HepG2 (cell line): Measurements from ENCODE around the gene NFS1. TPM values are rescaled to one million over a fixed set of nuclear protein-coding genes. Genes with fewer than 3 reads are reported as not detected.
A peak's percentile ranks its signal among the peaks of the same experiment; 100 is the strongest.

ENCODE experiments used
- ELF1 ChIP-seq: sonication (generic); formaldehyde crosslinking; IDR thresholded peaks from 2 replicates; pipeline ENCODE4 v1.4.0; 2020; ENCODE audit warnings: missing genetic modification reagents
- FOSL1 ChIP-seq: sonication (generic); formaldehyde crosslinking; IDR thresholded peaks from 2 replicates; pipeline ENCODE4 v1.9.0; 2021; ENCODE audit warnings: missing genetic modification reagents, borderline replicate concordance
- GATAD2A ChIP-seq: IDR thresholded peaks from 2 replicates; pipeline ENCODE4 v1.6.1; 2016
- GLI4 ChIP-seq: sonication (generic); formaldehyde crosslinking; IDR thresholded peaks from 2 replicates; pipeline ENCODE4 v1.5.1; 2020; ENCODE audit warnings: missing genetic modification reagents, mild to moderate bottlenecking, moderate library complexity, borderline replicate concordance
- MEIS2 ChIP-seq: sonication (generic); formaldehyde crosslinking; IDR thresholded peaks from 2 replicates; pipeline ENCODE4 v1.9.0; 2021; ENCODE audit warnings: mild to moderate bottlenecking, missing genetic modification reagents
- MYC ChIP-seq: sonication (generic); formaldehyde crosslinking; IDR thresholded peaks from 2 replicates; pipeline ENCODE4 v1.9.0; 2021; ENCODE audit warnings: missing genetic modification reagents, borderline replicate concordance
- RXRB ChIP-seq: IDR thresholded peaks from 2 replicates; pipeline ENCODE4 v1.6.1; 2016; ENCODE audit warnings: borderline replicate concordance, missing genetic modification reagents, missing compliant biosample characterization
- SP5 ChIP-seq: IDR thresholded peaks from 2 replicates; pipeline ENCODE4 v1.6.1; 2016; ENCODE audit warnings: low read depth, borderline replicate concordance
- THAP11 ChIP-seq: IDR thresholded peaks from 2 replicates; pipeline ENCODE4 v1.6.1; 2016; ENCODE audit warnings: missing biosample characterization, missing genetic modification reagents
- ZFYVE20 ChIP-seq: sonication (generic); formaldehyde crosslinking; IDR thresholded peaks from 2 replicates; pipeline ENCODE4 v1.8.0; 2023; ENCODE audit warnings: low read depth, mild to moderate bottlenecking, moderate library complexity, missing genetic modification reagents, borderline replicate concordance
- ZNF17 ChIP-seq: sonication (generic); formaldehyde crosslinking; IDR thresholded peaks from 2 replicates; pipeline ENCODE4 v1.5.0; 2020; ENCODE audit warnings: mild to moderate bottlenecking, missing genetic modification reagents
- ZNF580 ChIP-seq: IDR thresholded peaks from 2 replicates; pipeline ENCODE4 v1.6.1; 2016; ENCODE audit warnings: low read depth, borderline replicate concordance
- ZNF703 ChIP-seq: sonication (generic); formaldehyde crosslinking; IDR thresholded peaks from 2 replicates; pipeline ENCODE4 v1.5.1; 2020; ENCODE audit warnings: missing genetic modification reagents, mild to moderate bottlenecking, moderate library complexity, borderline replicate concordance
- ZNF781 ChIP-seq: sonication (generic); formaldehyde crosslinking; IDR thresholded peaks from 2 replicates; pipeline ENCODE4 v1.5.1; 2020; ENCODE audit warnings: borderline replicate concordance, mild to moderate bottlenecking, missing genetic modification reagents; ENCODE audit errors: not compliant biosample characterization
- polyA plus RNA-seq, 8 experiments: library from polyadenylated mRNA; depleted of rRNA in 3 of 8; stranded (reverse) in 7 of 8; unstranded in 1 of 8; fragments of >200 nt; fragmentation: Illumina TruSeq in 4 of 8; extraction: Trizol in 4 of 8; gene quantifications; 2 replicates each; pipeline versions ENCODE4 v1.2.1 to v1.2.3, GENCODE V29; 2011 to 2016; ENCODE audit warnings: low read depth in 4 of 8, missing spikeins in 1 of 8, mixed read lengths in 1 of 8; ENCODE audit not compliant: insufficient read depth in 1 of 8
- total RNA-seq, 5 experiments: library from RNA; depleted of rRNA; stranded (reverse); fragments of >200 nt; fragmentation: Illumina TruSeq; extraction: Trizol; gene quantifications; 2 replicates each; pipeline ENCODE4 v1.2.3, GENCODE V29; 2016; ENCODE audit warnings: low read depth in 1 of 5
- TF ChIP-seq, protein P1 (sequence below): sonication (generic); formaldehyde crosslinking; IDR thresholded peaks from 2 replicates; pipeline ENCODE4 v1.4.0; 2020; ENCODE audit warnings: mild to moderate bottlenecking, missing genetic modification reagents
- TF ChIP-seq, protein P2 (sequence below): sonication (generic); formaldehyde crosslinking; IDR thresholded peaks from 2 replicates; pipeline ENCODE4 v1.4.0; 2020; ENCODE audit warnings: missing genetic modification reagents
- TF ChIP-seq, protein P3 (sequence below): sonication (generic); formaldehyde crosslinking; IDR thresholded peaks from 2 replicates; pipeline ENCODE4 v1.8.0; 2022; ENCODE audit warnings: low read depth, missing genetic modification reagents
- TF ChIP-seq, protein P4 (sequence below): sonication (generic); formaldehyde crosslinking; IDR thresholded peaks from 2 replicates; pipeline ENCODE4 v1.4.0; 2020; ENCODE audit warnings: mild to moderate bottlenecking, missing genetic modification reagents

The NFS1 gene
- total and polyA plus RNA-seq, 2 of the 13 experiments (the other 11 are each of a cell fraction or from before 2014, with no cell fraction given) = 65.9 to 88.1 TPM

DNA sequence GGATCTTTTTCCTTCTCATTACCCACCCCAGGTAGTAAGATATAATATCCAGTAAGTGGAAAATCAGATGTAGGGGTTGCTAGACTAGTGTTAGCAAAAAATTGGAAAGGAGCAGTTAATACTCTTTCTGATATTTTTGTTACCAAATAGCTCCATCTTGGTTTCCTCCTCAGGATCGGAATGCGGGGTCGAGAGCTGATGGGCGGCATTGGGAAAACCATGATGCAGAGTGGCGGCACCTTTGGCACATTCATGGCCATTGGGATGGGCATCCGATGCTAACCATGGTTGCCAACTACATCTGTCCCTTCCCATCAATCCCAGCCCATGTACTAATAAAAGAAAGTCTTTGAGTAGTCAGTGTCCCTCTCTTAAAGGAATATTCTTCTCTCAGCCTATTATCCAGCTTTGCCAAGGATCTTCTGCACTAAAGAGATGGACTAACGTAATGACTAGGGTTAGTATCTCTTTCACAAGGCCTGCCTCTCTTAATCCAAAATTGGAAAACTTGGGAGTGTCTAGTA, 1.5 kb upstream of the NFS1 start (continued):
- TF ChIP-seq MEIS2 (CRISPR knock-in tag) (no peak), ZNF781 (CRISPR knock-in tag) (no peak), GLI4 (CRISPR knock-in tag) (no peak), ZNF17 (CRISPR knock-in tag) (no peak), ZNF580 (CRISPR knock-in tag) (no peak), ZFYVE20 (CRISPR knock-in tag) (no peak), FOSL1 (CRISPR knock-in tag) (no peak), ZNF703 (no peak), RXRB (CRISPR knock-in tag) (peak; percentile 19; the same call in 1 of the 2 replicates), GATAD2A (no peak), THAP11 (CRISPR knock-in tag) (0 out of 2 replicates have a peak, but pooled peaks have one; percentile 13), MYC (CRISPR knock-in tag) (no peak), ELF1 (CRISPR knock-in tag) (no peak), SP5 (CRISPR knock-in tag) (no peak)
- TF ChIP-seq, protein P1, sequence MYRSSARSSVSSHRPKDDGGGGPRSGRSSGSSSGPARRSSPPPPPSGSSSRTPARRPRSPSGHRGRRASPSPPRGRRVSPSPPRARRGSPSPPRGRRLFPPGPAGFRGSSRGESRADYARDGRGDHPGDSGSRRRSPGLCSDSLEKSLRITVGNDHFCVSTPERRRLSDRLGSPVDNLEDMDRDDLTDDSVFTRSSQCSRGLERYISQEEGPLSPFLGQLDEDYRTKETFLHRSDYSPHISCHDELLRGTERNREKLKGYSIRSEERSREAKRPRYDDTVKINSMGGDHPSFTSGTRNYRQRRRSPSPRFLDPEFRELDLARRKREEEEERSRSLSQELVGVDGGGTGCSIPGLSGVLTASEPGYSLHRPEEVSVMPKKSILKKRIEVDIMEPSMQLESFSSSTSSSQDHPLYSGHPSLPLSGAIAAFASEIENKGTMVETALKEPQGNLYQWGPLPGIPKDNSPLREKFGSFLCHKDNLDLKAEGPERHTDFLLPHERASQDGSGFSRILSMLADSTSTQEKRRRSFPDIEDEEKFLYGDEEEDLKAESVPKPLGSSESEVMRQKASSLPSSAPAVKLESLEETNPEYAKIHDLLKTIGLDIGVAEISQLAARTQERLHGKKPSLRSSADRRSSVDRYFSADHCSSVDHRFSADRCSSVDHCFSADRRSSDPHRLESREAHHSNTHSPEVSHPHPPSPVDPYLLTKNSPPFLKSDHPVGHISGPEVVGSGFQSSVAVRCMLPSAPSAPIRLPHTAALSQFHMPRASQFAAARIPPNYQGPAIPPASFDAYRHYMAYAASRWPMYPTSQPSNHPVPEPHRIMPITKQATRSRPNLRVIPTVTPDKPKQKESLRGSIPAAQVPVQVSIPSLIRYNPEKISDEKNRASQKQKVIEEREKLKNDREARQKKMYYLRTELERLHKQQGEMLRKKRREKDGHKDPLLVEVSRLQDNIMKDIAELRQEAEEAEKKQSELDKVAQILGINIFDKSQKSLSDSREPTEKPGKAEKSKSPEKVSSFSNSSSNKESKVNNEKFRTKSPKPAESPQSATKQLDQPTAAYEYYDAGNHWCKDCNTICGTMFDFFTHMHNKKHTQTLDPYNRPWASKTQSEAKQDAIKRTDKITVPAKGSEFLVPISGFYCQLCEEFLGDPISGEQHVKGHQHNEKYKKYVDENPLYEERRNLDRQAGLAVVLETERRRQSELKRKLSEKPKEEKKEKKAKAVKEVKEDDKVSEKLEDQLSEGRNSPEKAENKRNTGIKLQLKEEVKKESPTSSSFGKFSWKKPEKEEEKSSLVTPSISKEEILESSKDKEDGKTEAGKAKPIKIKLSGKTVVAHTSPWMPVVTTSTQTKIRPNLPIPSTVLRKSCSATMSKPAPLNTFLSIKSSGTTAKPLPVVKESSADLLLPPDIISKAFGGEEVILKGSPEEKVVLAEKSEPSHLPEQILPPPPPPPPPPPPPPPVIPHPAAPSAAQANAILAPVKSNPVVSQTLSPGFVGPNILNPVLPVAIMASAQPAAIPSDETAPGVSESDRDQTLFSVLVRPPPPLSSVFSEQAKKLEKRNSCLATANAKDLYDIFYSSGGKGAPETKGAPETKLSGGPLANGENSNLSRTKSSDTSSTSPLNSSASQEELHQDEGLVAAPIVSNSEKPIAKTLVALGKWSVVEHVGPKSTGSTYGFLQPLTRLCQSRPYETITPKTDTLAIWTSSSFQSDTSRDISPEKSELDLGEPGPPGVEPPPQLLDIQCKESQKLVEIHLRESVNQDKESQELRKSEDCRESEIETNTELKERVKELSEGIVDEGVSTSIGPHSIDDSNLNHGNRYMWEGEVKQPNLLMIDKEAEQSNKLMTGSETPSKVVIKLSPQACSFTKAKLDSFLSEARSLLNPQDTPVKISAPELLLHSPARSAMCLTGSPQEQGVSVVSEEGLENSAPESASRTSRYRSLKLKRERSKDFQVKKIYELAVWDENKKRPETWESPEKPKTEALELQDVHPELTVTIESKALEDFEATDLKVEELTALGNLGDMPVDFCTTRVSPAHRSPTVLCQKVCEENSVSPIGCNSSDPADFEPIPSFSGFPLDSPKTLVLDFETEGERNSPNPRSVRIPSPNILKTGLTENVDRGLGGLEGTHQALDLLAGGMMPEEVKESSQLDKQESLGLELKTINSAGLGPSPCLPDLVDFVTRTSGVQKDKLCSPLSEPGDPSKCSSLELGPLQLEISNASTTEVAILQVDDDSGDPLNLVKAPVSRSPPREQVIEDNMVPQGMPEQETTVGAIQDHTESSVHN (CRISPR knock-in tag) = 0 out of 2 replicates have a peak, but pooled peaks have one; percentile 50
- TF ChIP-seq, protein P2, sequence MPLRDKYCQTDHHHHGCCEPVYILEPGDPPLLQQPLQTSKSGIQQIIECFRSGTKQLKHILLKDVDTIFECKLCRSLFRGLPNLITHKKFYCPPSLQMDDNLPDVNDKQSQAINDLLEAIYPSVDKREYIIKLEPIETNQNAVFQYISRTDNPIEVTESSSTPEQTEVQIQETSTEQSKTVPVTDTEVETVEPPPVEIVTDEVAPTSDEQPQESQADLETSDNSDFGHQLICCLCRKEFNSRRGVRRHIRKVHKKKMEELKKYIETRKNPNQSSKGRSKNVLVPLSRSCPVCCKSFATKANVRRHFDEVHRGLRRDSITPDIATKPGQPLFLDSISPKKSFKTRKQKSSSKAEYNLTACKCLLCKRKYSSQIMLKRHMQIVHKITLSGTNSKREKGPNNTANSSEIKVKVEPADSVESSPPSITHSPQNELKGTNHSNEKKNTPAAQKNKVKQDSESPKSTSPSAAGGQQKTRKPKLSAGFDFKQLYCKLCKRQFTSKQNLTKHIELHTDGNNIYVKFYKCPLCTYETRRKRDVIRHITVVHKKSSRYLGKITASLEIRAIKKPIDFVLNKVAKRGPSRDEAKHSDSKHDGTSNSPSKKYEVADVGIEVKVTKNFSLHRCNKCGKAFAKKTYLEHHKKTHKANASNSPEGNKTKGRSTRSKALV (CRISPR knock-in tag) = no peak
- TF ChIP-seq, protein P3, sequence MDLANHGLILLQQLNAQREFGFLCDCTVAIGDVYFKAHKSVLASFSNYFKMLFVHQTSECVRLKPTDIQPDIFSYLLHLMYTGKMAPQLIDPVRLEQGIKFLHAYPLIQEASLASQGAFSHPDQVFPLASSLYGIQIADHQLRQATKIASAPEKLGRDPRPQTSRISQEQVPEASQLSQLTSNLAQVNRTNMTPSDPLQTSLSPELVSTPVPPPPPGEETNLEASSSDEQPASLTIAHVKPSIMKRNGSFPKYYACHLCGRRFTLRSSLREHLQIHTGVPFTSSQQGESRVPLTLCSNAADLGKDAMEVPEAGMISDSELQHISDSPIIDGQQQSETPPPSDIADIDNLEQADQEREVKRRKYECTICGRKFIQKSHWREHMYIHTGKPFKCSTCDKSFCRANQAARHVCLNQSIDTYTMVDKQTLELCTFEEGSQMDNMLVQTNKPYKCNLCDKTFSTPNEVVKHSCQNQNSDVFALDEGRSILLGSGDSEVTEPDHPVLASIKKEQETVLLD (CRISPR knock-in tag) = no peak; the same call in 1 of the 2 replicates
- TF ChIP-seq, protein P4, sequence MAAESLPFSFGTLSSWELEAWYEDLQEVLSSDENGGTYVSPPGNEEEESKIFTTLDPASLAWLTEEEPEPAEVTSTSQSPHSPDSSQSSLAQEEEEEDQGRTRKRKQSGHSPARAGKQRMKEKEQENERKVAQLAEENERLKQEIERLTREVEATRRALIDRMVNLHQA (CRISPR knock-in tag) = no peak
